Kidney epithelial cell (primary cell): Measurements from ENCODE around the gene DHX38. TPM values are rescaled to one million over a fixed set of nuclear protein-coding genes. Genes with fewer than 3 reads are reported as not detected.

Experiments
- DNase-seq: peaks from one replicate; pipeline ENCODE4 v3.0.0-alpha.2; 2010; ENCODE audit warnings: low read depth
- H3K27me3 ChIP-seq: 2 replicates; pipeline ENCODE4 v1.6.0; 2011; ENCODE audit warnings: low read length; ENCODE audit not compliant: control insufficient read depth, insufficient read depth
- H3K36me3 ChIP-seq: 2 replicates; pipeline ENCODE4 v1.5.1; 2011; ENCODE audit warnings: low read length; ENCODE audit not compliant: control insufficient read depth, insufficient read depth
- H3K4me3 ChIP-seq: 2 replicates; pipeline ENCODE4 v1.5.1; 2011; ENCODE audit warnings: low read depth, mild to moderate bottlenecking, control low read depth, low read length
- total RNA-seq: library from RNA; depleted of rRNA; stranded (reverse); fragments of >200 nt; gene quantifications from 2 replicates; pipeline ENCODE4 v1.2.3, GENCODE V29; 2015
- TF ChIP-seq, protein P1 (sequence below): IDR thresholded peaks from 2 replicates; pipeline ENCODE4 v1.5.1; 2011; ENCODE audit warnings: mild to moderate bottlenecking, moderate library complexity, low read length, control low read depth, inconsistent platforms; ENCODE audit not compliant: insufficient read depth, poor library complexity, severe bottlenecking

The DHX38 gene
- total RNA-seq, 1 donor from 2014 or later: 46.0 TPM

DNA sequence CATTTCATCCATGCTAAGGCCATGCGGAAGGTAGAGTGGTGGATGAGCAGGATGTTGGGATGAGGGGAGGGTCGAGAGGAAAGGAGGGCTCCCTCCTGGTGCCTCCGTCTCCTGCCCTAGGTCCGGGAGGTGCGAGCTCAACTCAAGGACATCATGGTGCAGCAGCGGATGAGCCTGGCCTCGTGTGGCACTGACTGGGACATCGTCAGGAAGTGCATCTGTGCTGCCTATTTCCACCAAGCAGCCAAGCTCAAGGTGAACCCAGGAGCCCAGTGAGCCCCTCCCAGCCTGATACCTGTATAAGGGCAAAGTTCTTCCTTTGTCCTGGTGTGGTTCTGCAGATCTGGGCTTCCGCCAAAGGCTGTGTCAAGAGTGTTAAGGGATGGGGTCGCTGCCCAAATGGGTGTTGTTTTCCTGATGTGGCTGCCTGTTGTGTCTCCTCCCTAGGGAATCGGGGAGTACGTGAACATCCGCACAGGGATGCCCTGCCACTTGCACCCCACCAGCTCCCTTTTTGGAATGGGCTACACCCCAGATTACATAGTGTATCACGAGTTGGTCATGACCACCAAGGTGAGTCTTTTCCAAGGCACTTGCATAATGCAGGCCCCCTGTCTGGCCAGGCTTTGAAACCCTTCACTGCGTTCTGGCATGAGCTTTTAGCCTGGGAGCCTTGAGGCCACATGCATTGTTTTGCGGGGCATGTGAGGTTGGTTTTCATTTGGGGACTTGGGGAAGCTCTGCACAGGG, 14.9 kb downstream of the DHX38 start:
- no peak for DNase-seq
- Histone ChIP-seq H3K27me3 (no peaks in the 10 kb centered on the region), H3K36me3 (peaks cover 7% of the 10 kb centered on the region), H3K4me3 (no peak overlapping the region)
- TF ChIP-seq, protein P1, sequence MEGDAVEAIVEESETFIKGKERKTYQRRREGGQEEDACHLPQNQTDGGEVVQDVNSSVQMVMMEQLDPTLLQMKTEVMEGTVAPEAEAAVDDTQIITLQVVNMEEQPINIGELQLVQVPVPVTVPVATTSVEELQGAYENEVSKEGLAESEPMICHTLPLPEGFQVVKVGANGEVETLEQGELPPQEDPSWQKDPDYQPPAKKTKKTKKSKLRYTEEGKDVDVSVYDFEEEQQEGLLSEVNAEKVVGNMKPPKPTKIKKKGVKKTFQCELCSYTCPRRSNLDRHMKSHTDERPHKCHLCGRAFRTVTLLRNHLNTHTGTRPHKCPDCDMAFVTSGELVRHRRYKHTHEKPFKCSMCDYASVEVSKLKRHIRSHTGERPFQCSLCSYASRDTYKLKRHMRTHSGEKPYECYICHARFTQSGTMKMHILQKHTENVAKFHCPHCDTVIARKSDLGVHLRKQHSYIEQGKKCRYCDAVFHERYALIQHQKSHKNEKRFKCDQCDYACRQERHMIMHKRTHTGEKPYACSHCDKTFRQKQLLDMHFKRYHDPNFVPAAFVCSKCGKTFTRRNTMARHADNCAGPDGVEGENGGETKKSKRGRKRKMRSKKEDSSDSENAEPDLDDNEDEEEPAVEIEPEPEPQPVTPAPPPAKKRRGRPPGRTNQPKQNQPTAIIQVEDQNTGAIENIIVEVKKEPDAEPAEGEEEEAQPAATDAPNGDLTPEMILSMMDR: no peak

DNA sequence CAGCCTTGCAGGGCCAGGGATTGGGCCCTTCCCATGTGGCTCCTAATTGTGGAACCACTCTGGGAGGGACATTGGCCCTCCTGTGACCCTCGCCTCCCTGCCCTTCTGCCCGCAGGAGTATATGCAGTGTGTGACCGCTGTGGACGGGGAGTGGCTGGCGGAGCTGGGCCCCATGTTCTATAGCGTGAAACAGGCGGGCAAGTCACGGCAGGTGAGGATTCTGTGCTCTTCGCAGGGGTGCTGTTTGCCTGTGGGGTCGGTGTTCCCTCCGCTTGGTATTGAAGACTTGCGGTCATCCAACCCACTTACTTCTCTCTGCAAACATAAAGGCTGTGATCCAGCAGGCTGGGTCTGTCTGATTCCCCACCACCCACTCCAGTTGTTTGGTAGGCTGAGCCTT, 15.7 kb downstream of the DHX38 start:
- TF ChIP-seq, protein P1: no peak
- Histone ChIP-seq H3K36me3 (peaks cover 7% of the 10 kb centered on the region), H3K27me3 (no peaks in the 10 kb centered on the region), H3K4me3 (no peak overlapping the region)
- DNase-seq: no peak

DNA sequence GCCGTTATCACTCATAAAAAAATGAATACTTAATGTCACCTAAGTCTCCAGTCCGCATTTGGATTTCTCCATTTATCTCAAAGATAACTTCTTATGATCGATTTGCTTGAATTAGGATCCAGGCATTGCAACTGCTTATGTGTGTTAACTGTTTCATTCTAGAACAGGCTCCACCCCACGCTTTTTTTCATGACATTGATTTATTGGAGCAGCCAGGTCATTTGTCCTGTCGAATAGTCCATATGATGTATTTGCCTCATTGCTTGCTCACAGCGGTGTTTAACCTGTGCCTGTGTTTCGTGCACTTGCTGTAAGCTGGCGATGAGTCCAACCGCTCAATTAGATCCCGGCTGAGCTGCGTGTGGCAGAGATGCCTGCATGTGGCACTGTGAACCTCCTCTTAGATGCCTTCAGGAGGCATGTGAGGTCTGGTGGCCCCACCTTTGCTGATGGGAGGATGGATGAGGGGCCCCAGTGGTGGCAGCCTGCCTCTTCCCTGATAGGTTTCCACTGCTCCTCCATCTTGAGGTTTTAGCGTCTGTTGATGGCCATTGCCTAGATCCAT, 16.4 kb downstream of the DHX38 start:
- no peak for DNase-seq
- Histone ChIP-seq H3K27me3 (no peaks in the 10 kb centered on the region), H3K36me3 (peaks cover 4% of the 10 kb centered on the region), H3K4me3 (no peak overlapping the region)
- TF ChIP-seq, protein P1: no peak

DNA sequence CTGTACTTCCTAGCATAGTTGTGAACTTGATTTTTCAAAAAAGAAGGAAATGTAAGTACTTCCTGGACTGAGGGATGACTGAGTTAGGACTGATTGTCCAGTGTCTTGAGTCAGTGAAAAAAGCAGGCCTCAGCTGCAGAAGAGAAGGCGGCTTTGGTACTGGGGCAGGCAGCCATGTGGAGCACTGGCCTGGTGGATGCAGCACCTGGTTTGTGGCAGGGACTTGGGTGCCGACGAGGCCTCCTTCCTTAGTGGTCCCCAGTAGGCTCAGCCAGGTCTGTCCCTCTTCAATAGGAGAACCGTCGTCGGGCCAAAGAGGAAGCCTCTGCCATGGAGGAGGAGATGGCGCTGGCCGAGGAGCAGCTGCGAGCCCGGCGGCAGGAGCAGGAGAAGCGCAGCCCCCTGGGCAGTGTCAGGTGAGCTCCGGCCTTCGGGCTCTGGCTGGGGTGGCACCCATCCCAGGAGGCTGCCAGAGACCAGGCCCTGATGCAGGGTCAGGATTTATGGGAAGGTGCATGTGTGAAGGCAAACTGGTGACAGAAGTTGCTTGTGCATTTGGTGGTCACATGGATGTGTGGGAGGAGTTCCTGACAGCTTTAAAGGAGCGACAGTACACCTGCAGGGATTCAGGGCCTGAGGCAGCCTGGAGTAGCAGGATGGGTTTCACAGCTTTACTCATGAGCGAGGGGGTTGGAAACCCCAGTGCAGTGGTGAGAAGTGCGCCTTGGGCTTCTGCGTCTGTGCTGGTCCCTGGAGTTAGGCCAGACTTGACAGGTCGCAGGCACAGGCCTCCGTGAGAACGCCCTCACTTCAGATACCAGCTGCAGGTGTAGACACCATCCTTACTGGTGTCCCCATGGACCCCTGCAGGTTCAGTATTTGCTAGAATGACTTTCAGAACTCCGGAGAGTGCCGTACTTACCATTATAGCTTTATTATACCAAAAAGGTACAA, 17.3 kb downstream of the DHX38 start:
- peaks cover 2% of the 10 kb centered on the region for H3K36me3 ChIP-seq

DNA sequence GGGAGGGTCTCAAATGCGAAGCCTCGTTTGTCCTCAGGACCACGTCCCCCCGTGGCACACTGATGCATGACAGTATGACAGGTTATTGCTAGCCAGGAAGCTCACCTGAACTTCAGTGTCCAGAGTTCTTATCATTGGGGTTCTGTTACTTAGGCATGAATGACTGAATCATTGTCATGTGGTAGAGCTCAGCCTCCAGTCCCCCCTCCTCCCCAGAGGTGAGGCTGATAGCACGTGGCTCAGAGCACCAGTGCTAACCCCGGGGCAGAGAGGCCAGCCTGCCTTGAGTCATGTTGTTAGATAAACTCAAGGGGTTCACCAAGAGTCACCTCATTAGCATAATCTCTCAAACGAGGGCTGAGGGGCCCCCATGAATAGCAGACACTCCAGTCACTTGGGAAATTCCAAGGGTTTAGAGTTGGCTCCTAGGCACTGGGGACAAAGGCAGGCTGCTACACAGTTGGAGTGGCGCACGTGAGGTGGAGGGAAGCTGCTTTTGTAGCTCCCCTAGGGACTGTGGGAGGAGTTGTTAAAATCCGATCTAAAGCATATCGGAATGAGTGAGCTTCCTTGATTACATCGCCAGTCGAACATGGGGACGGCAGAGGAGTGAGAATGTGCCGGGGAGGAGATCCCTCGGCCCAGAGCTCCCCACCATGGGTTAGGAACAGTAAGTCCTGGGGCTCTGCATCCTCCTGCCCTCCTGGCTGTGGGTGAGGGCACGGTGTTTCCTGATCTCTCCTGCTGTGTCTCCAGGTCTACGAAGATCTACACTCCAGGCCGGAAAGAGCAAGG, 18.2 kb downstream of the DHX38 start:
- H3K27me3 ChIP-seq: no peaks in the 10 kb centered on the region
- H3K36me3 ChIP-seq: peaks cover 2% of the 10 kb centered on the region
- H3K4me3 ChIP-seq: no peak overlapping the region
- no peak for DNase-seq
- TF ChIP-seq, protein P1: no peak

More for the DNA sequence above, 17.3 kb downstream of the DHX38 start:
- H3K4me3 ChIP-seq: no peak overlapping the region
- DNase-seq: no peak
- TF ChIP-seq, protein P1: no peak
- H3K27me3 ChIP-seq: no peaks in the 10 kb centered on the region
